Omental fat pad (tissue), 4 donors: ENCODE results near the gene PPP1R12B. TPM values are rescaled to one million over a fixed set of nuclear protein-coding genes. Genes with fewer than 3 reads are reported as not detected.
"Not testable (repeated sequence)": the region's sequence is repeated elsewhere in the genome, so short reads cannot be mapped to it uniquely, and the experiment has no call there.

Experiments
- ATAC-seq: fragments of 150-250 bp; one replicate; pipeline ENCODE4 v1.9.1; 2016; ENCODE audit warnings: mild to moderate bottlenecking, moderate library complexity; ENCODE audit not compliant: low FRiP score
- DNase-seq: peaks from one replicate; pipeline ENCODE4 v3.0.0-alpha.2; 2019; ENCODE audit warnings: low spot score
- total RNA-seq, 4 donors: library from RNA; depleted of rRNA; stranded (reverse); fragments of >200 nt; gene quantifications; one replicate each; pipeline ENCODE4 v1.1.0, GENCODE V29; 2016
- TF ChIP-seq, protein P1 (sequence below), 3 donors: fragments of 450-650 bp; IDR thresholded peaks; one replicate each; pipeline ENCODE4 v1.5.1; 2016 to 2017; ENCODE audit warnings: antibody characterized with exemption in 3 of 3, mild to moderate bottlenecking in 3 of 3, moderate library complexity in 2 of 3

PPP1R12B gene
- total RNA-seq, 4 donors from 2014 or later: 44.5 to 92.1 (median 53.7) TPM

DNA sequence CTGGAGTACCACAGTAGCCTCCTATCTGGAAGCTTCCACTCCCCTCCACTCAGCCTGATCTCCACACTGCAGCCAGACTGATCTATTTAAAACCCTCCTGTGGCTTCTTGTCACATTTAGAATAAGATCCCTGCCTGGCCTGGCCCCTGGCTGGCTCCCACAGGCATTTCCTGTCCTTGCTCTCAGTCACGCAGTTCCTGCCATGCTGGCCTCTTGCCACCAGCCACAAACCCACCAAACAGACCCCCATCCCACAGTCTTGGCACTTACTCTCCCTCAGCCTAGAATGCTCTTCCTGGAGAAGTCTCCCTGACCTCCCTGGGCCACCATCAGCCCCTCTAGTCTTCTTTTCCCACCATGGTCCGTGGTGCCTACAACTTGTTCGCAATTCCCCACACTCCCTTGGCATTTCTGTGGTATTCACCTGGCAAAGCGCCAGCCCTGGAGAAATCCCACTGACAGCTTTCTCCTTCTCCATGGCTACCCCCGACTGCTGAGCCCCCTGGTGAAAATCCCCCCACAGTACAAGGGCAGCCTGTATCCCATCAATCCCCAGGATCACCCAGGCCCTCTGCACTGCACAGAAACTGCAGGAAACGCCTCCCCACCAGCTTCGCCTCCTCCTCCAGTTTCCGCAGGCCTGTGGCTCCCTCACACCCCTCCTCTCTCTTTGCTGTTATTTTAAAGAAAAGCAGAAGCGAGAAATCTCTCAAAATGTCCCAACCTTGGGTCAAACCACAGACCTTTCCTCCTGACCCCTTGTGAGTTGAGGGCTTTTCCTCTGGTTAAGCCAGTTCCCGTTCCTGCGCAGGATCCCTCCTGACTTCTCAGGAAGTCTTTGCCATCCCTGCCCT is 267.2 kb downstream of the PPP1R12B start:
- DNase-seq: no peak
- ATAC-seq: no peak
- TF ChIP-seq, protein P1, sequence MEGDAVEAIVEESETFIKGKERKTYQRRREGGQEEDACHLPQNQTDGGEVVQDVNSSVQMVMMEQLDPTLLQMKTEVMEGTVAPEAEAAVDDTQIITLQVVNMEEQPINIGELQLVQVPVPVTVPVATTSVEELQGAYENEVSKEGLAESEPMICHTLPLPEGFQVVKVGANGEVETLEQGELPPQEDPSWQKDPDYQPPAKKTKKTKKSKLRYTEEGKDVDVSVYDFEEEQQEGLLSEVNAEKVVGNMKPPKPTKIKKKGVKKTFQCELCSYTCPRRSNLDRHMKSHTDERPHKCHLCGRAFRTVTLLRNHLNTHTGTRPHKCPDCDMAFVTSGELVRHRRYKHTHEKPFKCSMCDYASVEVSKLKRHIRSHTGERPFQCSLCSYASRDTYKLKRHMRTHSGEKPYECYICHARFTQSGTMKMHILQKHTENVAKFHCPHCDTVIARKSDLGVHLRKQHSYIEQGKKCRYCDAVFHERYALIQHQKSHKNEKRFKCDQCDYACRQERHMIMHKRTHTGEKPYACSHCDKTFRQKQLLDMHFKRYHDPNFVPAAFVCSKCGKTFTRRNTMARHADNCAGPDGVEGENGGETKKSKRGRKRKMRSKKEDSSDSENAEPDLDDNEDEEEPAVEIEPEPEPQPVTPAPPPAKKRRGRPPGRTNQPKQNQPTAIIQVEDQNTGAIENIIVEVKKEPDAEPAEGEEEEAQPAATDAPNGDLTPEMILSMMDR (IDR thresholded peaks at IDR 0.05): no peak

DNA sequence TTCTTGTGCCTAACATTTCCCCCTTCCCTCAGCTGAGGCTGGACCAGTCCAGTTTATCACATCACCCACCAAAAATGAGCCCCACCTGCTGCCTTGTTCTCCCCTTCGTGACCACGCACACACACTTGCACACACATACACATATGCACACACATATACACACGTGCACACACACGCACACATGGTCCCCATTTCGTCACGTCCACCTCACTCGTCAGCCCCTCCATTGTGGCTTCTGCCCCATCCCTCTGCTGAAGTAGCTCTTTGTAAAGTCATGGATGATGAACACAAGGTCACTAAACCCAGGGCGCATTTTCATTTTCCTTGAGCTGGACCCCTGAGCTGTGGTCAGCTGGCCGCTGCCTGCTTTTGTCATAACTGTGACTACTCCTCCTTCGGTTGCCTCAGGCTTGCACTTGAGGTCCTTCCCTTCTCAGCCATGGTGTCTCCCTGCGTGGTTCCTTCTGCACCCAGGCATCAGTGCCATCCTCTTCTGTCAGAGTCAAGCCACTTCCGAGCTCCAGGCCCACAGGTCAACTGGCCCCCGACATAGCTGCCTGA is 267.9 kb downstream of the PPP1R12B start:
- TF ChIP-seq, protein P1 (IDR thresholded peaks at IDR 0.05): no peak
- ATAC-seq (no peak), DNase-seq (no peak)

DNA sequence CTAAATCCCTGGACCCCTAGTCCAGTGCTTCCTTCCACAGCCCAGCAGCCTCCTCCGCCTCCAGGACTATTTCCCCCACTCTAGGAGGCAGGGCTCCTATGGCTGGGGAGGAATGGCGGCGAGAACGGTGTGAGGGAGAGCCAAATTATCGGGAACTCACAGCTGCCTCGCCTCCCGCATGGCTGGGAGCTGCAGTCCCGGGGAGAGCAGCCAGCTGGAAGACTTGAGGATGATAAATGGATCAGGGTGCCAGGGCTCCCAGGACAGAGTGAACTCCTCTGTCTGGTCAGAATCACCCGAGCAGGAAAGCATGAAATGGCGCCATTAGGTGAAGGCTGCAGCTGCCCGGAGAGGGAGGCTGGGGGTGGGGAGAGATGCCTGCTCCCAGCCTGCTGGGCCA is 270.5 kb downstream of the PPP1R12B start:
- ATAC-seq: peak; percentile 8
- not testable (repeated sequence) for DNase-seq

DNA sequence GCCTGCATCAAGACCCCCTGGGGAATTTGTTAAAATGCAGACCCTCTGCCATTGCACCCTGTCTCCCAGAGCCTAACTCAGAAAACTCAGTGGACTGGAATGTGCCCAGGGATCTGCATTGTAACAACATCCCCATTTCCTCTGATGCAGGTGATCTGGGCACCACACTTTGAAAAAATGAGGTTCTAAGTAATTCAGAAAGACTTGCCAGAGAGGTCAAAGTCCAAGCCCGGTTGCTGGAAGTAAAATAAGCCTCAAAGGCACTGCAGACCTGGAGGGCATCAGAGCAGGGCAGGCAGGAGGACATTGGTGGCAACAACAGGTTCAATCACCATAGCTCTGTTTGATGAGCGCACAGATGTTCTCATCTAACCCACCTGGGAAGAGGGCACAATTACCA is 271.0 kb downstream of the PPP1R12B start:
- TF ChIP-seq, protein P1 (IDR thresholded peaks at IDR 0.05): no peak
- ATAC-seq (no peak), DNase-seq (no peak)

DNA sequence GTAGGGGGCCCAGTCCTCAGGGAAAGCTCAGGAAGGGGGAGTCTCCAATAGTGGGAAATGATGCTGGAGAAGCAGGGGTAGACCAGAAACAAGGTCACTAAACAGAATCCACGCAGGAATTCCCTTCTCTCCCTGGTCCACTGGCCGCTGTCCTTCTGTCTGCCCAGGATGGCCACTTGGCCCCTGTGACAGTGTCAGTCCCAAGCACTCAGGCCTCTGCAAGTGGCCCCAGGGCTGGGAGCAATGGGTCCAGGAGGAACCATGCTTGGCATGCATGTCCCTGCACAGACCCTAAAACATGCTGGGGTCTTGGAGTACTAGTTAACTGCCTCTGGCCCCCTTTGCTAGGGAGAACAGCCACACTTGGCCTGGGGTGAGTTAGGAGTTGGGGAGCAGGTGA is 271.5 kb downstream of the PPP1R12B start:
- ATAC-seq, DNase-seq: not testable (repeated sequence)

DNA sequence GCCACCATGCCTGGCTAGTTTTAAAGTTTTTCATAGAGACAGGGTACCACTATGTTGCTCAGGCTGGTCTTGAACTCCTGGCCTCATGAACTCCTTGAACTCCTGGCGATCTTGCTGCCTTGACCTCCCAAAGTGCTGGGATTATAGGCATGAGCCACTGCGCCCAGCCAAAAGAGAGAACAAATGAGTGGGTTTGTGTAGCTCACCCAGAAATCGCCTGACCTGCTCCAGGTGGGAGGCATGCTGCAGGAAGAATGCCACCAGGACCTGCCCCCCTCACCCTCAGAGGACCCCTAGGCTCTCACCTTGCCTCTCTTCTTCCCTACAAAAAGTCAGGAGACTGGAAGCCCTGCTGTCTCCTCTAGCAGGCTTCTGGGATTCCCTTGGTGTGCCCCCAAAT is 272.9 kb downstream of the PPP1R12B start:
- TF ChIP-seq, protein P1 (IDR thresholded peaks at IDR 0.05): no peak
- ATAC-seq: no peak
- no peak for DNase-seq

DNA sequence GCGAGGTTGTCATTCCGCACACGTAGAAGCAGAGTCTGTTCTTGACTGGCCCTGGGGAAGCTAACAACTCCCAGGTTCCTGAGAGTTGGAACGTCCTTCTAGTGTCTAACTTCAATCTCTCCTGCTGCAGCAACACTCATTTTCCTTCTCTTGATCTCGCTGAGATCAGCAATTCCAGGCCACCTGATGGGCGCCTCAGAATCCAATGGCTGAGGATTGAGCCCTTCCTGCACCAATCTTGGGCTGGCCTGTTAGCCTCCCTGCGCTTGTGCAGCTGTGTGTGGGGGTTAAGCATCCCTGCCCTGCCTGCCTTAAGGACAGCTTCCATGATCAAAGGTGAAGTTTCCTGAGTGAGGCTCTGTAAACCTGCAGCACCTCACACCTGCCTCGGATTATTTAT is 273.9 kb downstream of the PPP1R12B start:
- TF ChIP-seq, protein P1 (IDR thresholded peaks at IDR 0.05): no peak
- DNase-seq: no peak
- no peak for ATAC-seq

DNA sequence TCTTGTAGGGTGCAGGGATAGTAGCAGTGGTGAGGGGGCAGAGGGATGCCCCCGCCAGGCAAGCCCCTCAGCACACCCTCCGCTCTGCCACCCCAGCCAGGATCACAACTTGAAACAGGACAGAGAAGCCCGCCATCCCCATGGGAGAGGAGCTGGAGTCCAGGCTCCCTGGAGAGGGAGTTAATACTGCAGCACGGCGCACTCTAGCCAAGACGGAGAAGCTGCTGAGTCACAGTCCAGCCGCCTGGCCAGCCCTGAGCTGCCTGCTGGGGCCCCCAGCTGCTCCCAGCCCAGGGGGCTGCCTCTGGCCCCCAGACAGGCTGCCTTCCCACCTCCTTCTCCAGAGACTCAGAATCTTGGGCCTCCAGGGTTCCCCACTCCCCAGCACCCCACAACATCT is 274.6 kb downstream of the PPP1R12B start:
- TF ChIP-seq, protein P1 (IDR thresholded peaks at IDR 0.05): no peak
- no peak for DNase-seq
- ATAC-seq: no peak

DNA sequence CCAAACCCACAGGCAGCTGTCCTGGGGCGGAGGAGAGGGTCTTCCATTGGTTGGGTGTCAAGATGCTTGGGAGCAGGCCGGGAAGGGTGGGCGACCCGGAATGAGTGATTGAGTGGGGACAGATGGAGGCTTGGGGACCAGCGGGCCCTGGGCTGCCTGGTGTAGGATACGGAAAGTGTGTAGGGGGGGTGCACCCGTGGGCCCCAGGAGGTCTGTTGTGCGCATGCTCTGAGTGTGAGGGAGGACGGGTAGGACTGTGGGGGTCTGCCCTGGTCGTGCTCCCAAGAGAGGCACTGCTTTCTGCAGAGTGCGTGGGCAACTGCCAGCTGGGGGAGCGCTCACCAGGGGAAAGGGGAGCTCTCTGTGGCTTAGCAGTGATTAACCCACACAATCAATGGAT is 275.0 kb downstream of the PPP1R12B start:
- not testable (repeated sequence) for ATAC-seq, DNase-seq
